Retinal pigment epithelial cell (primary cell): Measurements from ENCODE around the gene EXOC2.

Experiments used
- DNase-seq: peaks from one replicate; pipeline ENCODE4 v3.0.0-alpha.2; 2010; ENCODE audit warnings: low read depth
- H3K4me3 ChIP-seq: 2 replicates; pipeline ENCODE4 v1.5.1; 2011; ENCODE audit warnings: mild to moderate bottlenecking, low read length, control low read depth, moderate library complexity
- CTCF ChIP-seq: conservative IDR thresholded peaks from 2 replicates; pipeline ENCODE4 v1.5.1; 2011; ENCODE audit warnings: low read depth, low read length, control low read depth, inconsistent platforms

The EXOC2 gene

GRCh38 chr6:628766-629165, 64.2 kb downstream of the EXOC2 start:
- no peak for TF ChIP-seq CTCF
- no peak overlapping the region for H3K4me3 ChIP-seq
- no peak for DNase-seq

GRCh38 chr6:626236-626635, 66.7 kb downstream of the EXOC2 start:
- no peak for DNase-seq
- no peak for TF ChIP-seq CTCF
- H3K4me3 ChIP-seq, result no peak overlapping the region

- no peak overlapping the region for H3K4me3 ChIP-seq
- no peak for DNase-seq
- TF ChIP-seq CTCF, result peak; percentile 11
Measured at GRCh38 chr6:624979-625378, 68.0 kb downstream of the EXOC2 start.

GRCh38 chr6:622462-622861, 70.5 kb downstream of the EXOC2 start:
- DNase-seq, result no peak
- no peak overlapping the region for H3K4me3 ChIP-seq
- TF ChIP-seq CTCF, result no peak

- no peak for TF ChIP-seq CTCF
- H3K4me3 ChIP-seq, result no peak overlapping the region
- no peak for DNase-seq
Measured at GRCh38 chr6:621931-622330, 71.0 kb downstream of the EXOC2 start.

GRCh38 chr6:620950-621349, 72.0 kb downstream of the EXOC2 start:
- no peak for TF ChIP-seq CTCF
- no peak for DNase-seq
- no peak overlapping the region for H3K4me3 ChIP-seq

- no peak overlapping the region for H3K4me3 ChIP-seq
- no peak for TF ChIP-seq CTCF
- DNase-seq, result no peak
Measured at GRCh38 chr6:620166-620565, 72.8 kb downstream of the EXOC2 start.
